OCI-LY1 (cell line): ENCODE measurements around the gene TM9SF4.

Experiments
- EZH2 ChIP-seq: fragments of 200-600 bp; sonication (generic), shearing (Covaris generic); IDR thresholded peaks from 2 replicates; pipeline ENCODE4 v1.8.0; 2017; ENCODE audit warnings: borderline replicate concordance, mixed run types, mild to moderate bottlenecking, antibody characterized with exemption, low read length, moderate library complexity, mixed read lengths
- TF ChIP-seq, protein P1 (sequence below): fragments of 200-600 bp; sonication (generic), shearing (Covaris generic); IDR thresholded peaks from 2 replicates; pipeline ENCODE4 v1.5.1; 2017; ENCODE audit warnings: mild to moderate bottlenecking, antibody characterized with exemption, low read length, moderate library complexity, mixed read lengths

DNA sequence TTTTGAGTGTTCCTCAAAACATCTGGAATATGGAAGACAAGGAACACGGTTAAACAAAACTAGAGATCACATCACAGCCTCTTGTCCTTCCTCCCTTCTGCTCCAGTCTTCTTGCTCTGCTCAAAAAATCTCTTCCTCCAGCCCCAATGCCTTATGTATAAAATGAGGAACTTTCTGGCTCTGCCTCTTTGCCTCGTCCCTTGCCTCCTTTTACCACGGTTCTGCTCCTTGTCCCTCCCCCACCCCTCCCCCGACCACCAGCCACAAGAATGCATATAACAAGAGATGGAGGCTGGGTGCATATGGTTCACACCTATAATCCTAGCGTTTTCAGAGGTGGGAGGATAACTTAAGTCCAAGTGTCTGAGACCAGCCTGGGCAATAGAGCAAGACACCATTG lies 54.4 kb downstream of the TM9SF4 start:
- TF ChIP-seq, protein P1, sequence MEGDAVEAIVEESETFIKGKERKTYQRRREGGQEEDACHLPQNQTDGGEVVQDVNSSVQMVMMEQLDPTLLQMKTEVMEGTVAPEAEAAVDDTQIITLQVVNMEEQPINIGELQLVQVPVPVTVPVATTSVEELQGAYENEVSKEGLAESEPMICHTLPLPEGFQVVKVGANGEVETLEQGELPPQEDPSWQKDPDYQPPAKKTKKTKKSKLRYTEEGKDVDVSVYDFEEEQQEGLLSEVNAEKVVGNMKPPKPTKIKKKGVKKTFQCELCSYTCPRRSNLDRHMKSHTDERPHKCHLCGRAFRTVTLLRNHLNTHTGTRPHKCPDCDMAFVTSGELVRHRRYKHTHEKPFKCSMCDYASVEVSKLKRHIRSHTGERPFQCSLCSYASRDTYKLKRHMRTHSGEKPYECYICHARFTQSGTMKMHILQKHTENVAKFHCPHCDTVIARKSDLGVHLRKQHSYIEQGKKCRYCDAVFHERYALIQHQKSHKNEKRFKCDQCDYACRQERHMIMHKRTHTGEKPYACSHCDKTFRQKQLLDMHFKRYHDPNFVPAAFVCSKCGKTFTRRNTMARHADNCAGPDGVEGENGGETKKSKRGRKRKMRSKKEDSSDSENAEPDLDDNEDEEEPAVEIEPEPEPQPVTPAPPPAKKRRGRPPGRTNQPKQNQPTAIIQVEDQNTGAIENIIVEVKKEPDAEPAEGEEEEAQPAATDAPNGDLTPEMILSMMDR = no peak
- TF ChIP-seq EZH2 = no peak
